ENCODE results near the gene RFTN2.
"Not testable (repeated sequence)": the region's sequence is repeated elsewhere in the genome, so short reads cannot be mapped to it uniquely, and the experiment has no call there.

Gene RFTN2

GRCh38 chr2:197710424-197711042, 35.1 kb upstream of the RFTN2 start:
- no peak for ATAC-seq (ENCODE audit: insufficient read depth, low read depth)

GRCh38 chr2:197709140-197709539, 33.8 kb upstream of the RFTN2 start:
- H3K4me1 ChIP-seq (ENCODE audit: insufficient read depth, low read length), result peaks cover 51% of the 10 kb centered on the region
- peaks cover 32% of the 10 kb centered on the region for H3K36me3 ChIP-seq (ENCODE audit: insufficient read depth, low read length)
- not testable (repeated sequence) for ATAC-seq (ENCODE audit: insufficient read depth, low read depth); H3K27me3 ChIP-seq (ENCODE audit: insufficient read depth, low read length, poor library complexity); DNase-seq; H3K9me3 ChIP-seq (ENCODE audit: insufficient read depth, low read length, severe bottlenecking); H3K27ac ChIP-seq (ENCODE audit: low read length); H2AFZ ChIP-seq (ENCODE audit: low read depth, low read length)
- peaks cover 45% of the 10 kb centered on the region for H4K20me1 ChIP-seq (ENCODE audit: insufficient read depth, low read length)
- H3K4me3 ChIP-seq (ENCODE audit: low read depth in 1 of 2, low read length in 2 of 2), result peak overlapping the region in 1 of 2 experiments; percentile 95; a peak in 1 of 4 replicates
- H3K9ac ChIP-seq (ENCODE audit: low read depth, low read length), result 0 out of 2 replicates have a peak overlapping the region, but pooled peaks have one; percentile 2
- peaks cover 52% of the 10 kb centered on the region for H3K79me2 ChIP-seq (ENCODE audit: insufficient read depth, low read length)
- peak overlapping the region; percentile 96 for H3K4me2 ChIP-seq (ENCODE audit: insufficient read depth, low read length)

More at GRCh38 chr2:197710424-197711042, 35.1 kb upstream of the RFTN2 start:
- H3K27me3 ChIP-seq (ENCODE audit: insufficient read depth, low read length, poor library complexity), result no peaks in the 10 kb centered on the region
- peaks cover 45% of the 10 kb centered on the region for H4K20me1 ChIP-seq (ENCODE audit: insufficient read depth, low read length)
- H3K9me3 ChIP-seq (ENCODE audit: insufficient read depth, low read length, severe bottlenecking), result no peaks in the 10 kb centered on the region
- no peak overlapping the region for H3K4me3 ChIP-seq (ENCODE audit: low read depth in 1 of 2, low read length in 2 of 2)
- H3K4me2 ChIP-seq (ENCODE audit: insufficient read depth, low read length), result no peak overlapping the region
- peaks cover 36% of the 10 kb centered on the region for H3K36me3 ChIP-seq (ENCODE audit: insufficient read depth, low read length)
- H2AFZ ChIP-seq (ENCODE audit: low read depth, low read length), result no peak overlapping the region
- TF ChIP-seq EZH2 (IDR thresholded peaks at IDR 0.05; ENCODE audit: borderline replicate concordance, low read depth, low read length, severe bottlenecking) (no peak), CTCF (IDR thresholded peaks at IDR 0.05; ENCODE audit: borderline replicate concordance, extremely low read depth, low read length, poor library complexity, severe bottlenecking) (no peak)
- H3K9ac ChIP-seq (ENCODE audit: low read depth, low read length), result no peak overlapping the region
- H3K27ac ChIP-seq (ENCODE audit: low read length), result no peak overlapping the region
- H3K79me2 ChIP-seq (ENCODE audit: insufficient read depth, low read length), result peaks cover 48% of the 10 kb centered on the region
- no peak for DNase-seq
- peaks cover 45% of the 10 kb centered on the region for H3K4me1 ChIP-seq (ENCODE audit: insufficient read depth, low read length)

GRCh38 chr2:197708331-197708730, 32.9 kb upstream of the RFTN2 start:
- peaks cover 52% of the 10 kb centered on the region for H3K79me2 ChIP-seq (ENCODE audit: insufficient read depth, low read length)
- H4K20me1 ChIP-seq (ENCODE audit: insufficient read depth, low read length), result peaks cover 45% of the 10 kb centered on the region
- no peaks in the 10 kb centered on the region for H3K9me3 ChIP-seq (ENCODE audit: insufficient read depth, low read length, severe bottlenecking)

More at GRCh38 chr2:197708331-197708730, 32.9 kb upstream of the RFTN2 start:
- Histone ChIP-seq H3K4me3 (ENCODE audit: low read depth in 1 of 2, low read length in 2 of 2) (peak overlapping the region in 1 of 2 experiments; percentile 95; a peak in 2 of 4 replicates), H3K4me2 (ENCODE audit: insufficient read depth, low read length) (peak overlapping the region; percentile 96), H3K36me3 (ENCODE audit: insufficient read depth, low read length) (peaks cover 31% of the 10 kb centered on the region), H3K27ac (ENCODE audit: low read length) (no peak overlapping the region), H3K4me1 (ENCODE audit: insufficient read depth, low read length) (peaks cover 55% of the 10 kb centered on the region), H3K9ac (ENCODE audit: low read depth, low read length) (peak overlapping the region; percentile 54; the same call in 1 of the 2 replicates), H3K27me3 (ENCODE audit: insufficient read depth, low read length, poor library complexity) (no peaks in the 10 kb centered on the region), H2AFZ (ENCODE audit: low read depth, low read length) (no peak overlapping the region)
- ATAC-seq (ENCODE audit: insufficient read depth, low read depth) (no peak), DNase-seq (no peak)
- TF ChIP-seq EZH2 (IDR thresholded peaks at IDR 0.05; ENCODE audit: borderline replicate concordance, low read depth, low read length, severe bottlenecking) (no peak), CTCF (IDR thresholded peaks at IDR 0.05; ENCODE audit: borderline replicate concordance, extremely low read depth, low read length, poor library complexity, severe bottlenecking) (no peak)
